ENCODE data around the gene DVL2.

DNA sequence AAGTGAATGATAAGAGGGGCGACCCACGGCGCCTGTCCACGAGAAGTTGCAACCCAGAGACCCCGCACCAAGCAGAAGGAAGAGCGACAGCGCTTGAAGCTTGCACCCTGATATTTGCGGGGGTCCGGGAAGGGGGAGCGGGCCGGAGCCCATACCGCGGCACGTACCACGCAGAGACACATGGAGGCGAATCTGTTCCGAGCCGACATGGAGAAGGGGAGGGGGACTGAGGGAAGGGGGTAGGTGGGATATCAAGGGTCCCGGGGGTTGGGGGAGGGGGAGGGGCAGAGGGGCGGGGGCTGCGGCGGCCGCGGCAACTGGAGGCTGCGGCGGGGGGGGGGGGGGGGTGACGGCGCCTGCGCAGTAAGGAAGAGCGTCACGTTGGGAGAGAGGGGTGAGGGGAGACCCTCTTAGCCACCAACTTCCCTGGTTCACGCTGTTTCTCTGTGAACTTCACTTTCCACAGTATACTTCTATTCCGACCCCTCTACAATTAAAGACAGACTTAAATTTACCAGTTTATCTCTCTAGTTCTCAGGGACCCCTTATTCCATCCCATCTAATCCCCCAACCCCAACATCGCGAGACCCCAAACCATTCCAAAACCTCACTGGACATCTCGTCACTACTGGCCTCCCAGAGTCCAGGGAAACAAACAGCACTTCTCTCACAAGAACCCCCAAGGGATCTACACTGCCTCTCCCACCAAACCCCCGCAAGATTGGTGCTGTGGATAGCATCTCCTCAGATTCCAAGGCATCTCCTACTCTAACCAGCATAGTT is 22.6 kb downstream of the DVL2 start:
- TF ChIP-seq, protein P1, sequence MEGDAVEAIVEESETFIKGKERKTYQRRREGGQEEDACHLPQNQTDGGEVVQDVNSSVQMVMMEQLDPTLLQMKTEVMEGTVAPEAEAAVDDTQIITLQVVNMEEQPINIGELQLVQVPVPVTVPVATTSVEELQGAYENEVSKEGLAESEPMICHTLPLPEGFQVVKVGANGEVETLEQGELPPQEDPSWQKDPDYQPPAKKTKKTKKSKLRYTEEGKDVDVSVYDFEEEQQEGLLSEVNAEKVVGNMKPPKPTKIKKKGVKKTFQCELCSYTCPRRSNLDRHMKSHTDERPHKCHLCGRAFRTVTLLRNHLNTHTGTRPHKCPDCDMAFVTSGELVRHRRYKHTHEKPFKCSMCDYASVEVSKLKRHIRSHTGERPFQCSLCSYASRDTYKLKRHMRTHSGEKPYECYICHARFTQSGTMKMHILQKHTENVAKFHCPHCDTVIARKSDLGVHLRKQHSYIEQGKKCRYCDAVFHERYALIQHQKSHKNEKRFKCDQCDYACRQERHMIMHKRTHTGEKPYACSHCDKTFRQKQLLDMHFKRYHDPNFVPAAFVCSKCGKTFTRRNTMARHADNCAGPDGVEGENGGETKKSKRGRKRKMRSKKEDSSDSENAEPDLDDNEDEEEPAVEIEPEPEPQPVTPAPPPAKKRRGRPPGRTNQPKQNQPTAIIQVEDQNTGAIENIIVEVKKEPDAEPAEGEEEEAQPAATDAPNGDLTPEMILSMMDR (IDR thresholded peaks at IDR 0.05; ENCODE audit: low read depth, low read length, poor library complexity, severe bottlenecking): no peak
- no peak for TF ChIP-seq EZH2phosphoT487 (IDR thresholded peaks at IDR 0.05; ENCODE audit: borderline replicate concordance, low read length)
